Sigmoid colon (tissue), 7 donors: ENCODE results near the gene ATP10B. TPM values are rescaled to one million over a fixed set of nuclear protein-coding genes. Genes with fewer than 3 reads are reported as not detected.

Source experiments
- DNase-seq: peaks from one replicate; pipeline ENCODE4 v3.0.0-alpha.2; 2019
- H3K27ac ChIP-seq, 4 donors: fragments of 200-600 bp; sonication (generic); one replicate each; pipeline ENCODE4 v1.5.1; 2016 to 2019; ENCODE audit warnings: mild to moderate bottlenecking in 1 of 4
- H3K27me3 ChIP-seq, 3 donors: fragments of 200-600 bp; sonication (generic); one replicate each; pipeline ENCODE4 v1.5.1; 2019; ENCODE audit warnings: mild to moderate bottlenecking in 1 of 3
- H3K36me3 ChIP-seq, 4 donors: fragments of 200-600 bp; sonication (generic); one replicate each; pipeline ENCODE4 v1.5.1; 2016 to 2019
- H3K4me1 ChIP-seq, 4 donors: fragments of 200-600 bp; sonication (generic); one replicate each; pipeline ENCODE4 v1.5.1; 2017 to 2019
- H3K4me3 ChIP-seq, 4 donors: fragments of 200-600 bp; sonication (generic); one replicate each; pipeline ENCODE4 v1.5.1; 2017 to 2019; ENCODE audit warnings: mild to moderate bottlenecking in 2 of 4, moderate library complexity in 1 of 4
- H3K9me3 ChIP-seq, 4 donors: fragments of 200-600 bp in 3 of 4; sonication (generic) in 3 of 4; one replicate each; pipeline versions ENCODE4 v1.5.1 to v1.6.1; 2013 to 2019
- CTCF ChIP-seq, 4 experiments: fragments of 450-650 bp in 3 of 4; fragments of 200-600 bp in 1 of 4; IDR thresholded peaks; one replicate each; pipeline ENCODE4 v1.5.1; 2016 to 2019; ENCODE audit warnings: antibody characterized with exemption in 4 of 4, mild to moderate bottlenecking in 3 of 4, moderate library complexity in 2 of 4
- EP300 ChIP-seq, 4 donors: sonication (generic); formaldehyde crosslinking; IDR thresholded peaks; one replicate each; pipeline ENCODE4 v1.6.1; 2017; ENCODE audit warnings: antibody characterized with exemption in 4 of 4
- POLR2A ChIP-seq, 2 donors: fragments of 450-650 bp; IDR thresholded peaks; one replicate each; pipeline ENCODE4 v1.6.1; 2016; ENCODE audit warnings: antibody characterized with exemption in 2 of 2, mild to moderate bottlenecking in 2 of 2, moderate library complexity in 2 of 2
- POLR2AphosphoS5 ChIP-seq, 4 donors: sonication (generic); formaldehyde crosslinking; IDR thresholded peaks; one replicate each; pipeline ENCODE4 v1.6.1; 2017; ENCODE audit warnings: antibody characterized with exemption in 4 of 4
- WGBS, 2 donors: extraction: QIAGEN DNeasy Blood & Tissue Kit; methylation state at CpG; one replicate each; pipeline ENCODE4 v1.1.7; 2013; 5-methylcytosine and 5-hydroxymethylcytosine counted together
- intact Hi-C: fragments of 100-400 bp; cut with DNase I; formaldehyde crosslinking; loops from one replicate; pipeline ENCODE4 v1.15.1; 2023
- polyA plus RNA-seq, 3 donors: library from polyadenylated mRNA; stranded (reverse); fragments of 200-250 nt; gene quantifications; one replicate each; pipeline ENCODE4 v1.2.3, GENCODE V29; 2013
- total RNA-seq, 4 donors: library from RNA; depleted of rRNA; stranded (reverse); fragments of >200 nt; gene quantifications; one replicate each; pipeline ENCODE4 v1.1.0, GENCODE V29; 2016
- donor health status: healthy with polysubstance abuse.
- donor health status: Bipolar disorder and iron deficiency.
- donor health status: healthy.

ATP10B gene
- total and polyA plus RNA-seq, 7 donors: 0.16 to 57.7 (median 1.4) TPM

- Histone ChIP-seq H3K36me3 (no peaks in the 10 kb centered on the region), H3K27me3 (no peaks in the 10 kb centered on the region), H3K27ac (no peak overlapping the region), H3K9me3 (no peaks in the 10 kb centered on the region), H3K4me3 (no peak overlapping the region), H3K4me1 (no peaks in the 10 kb centered on the region)
- intact Hi-C loops: no loop called here
- no peak for DNase-seq
- TF ChIP-seq CTCF (IDR thresholded peaks at IDR 0.05): no peak
- no peak for TF ChIP-seq POLR2AphosphoS5 (IDR thresholded peaks at IDR 0.05)
- TF ChIP-seq POLR2A (IDR thresholded peaks at IDR 0.05): no peak
- no peak for TF ChIP-seq EP300 (IDR thresholded peaks at IDR 0.05)
- 25 to 69% methylated on average over 4 of the region's 4 CpGs for WGBS, 2 donors
Measured at GRCh38 chr5:160637357-160638090, 214.5 kb downstream of the ATP10B start.

- no peaks in the 10 kb centered on the region for H3K9me3 ChIP-seq
- DNase-seq: no peak
- no peaks in the 10 kb centered on the region for H3K36me3 ChIP-seq
- TF ChIP-seq EP300 (IDR thresholded peaks at IDR 0.05) (no peak), POLR2AphosphoS5 (IDR thresholded peaks at IDR 0.05) (no peak), POLR2A (IDR thresholded peaks at IDR 0.05) (no peak), CTCF (IDR thresholded peaks at IDR 0.05) (no peak)
- H3K27me3 ChIP-seq: no peaks in the 10 kb centered on the region
- intact Hi-C loops: no loop called here
- H3K4me1 ChIP-seq: no peaks in the 10 kb centered on the region
- WGBS, 2 donors: 66 to 82% methylated on average over 4 of the region's 4 CpGs
- no peak overlapping the region for H3K4me3 ChIP-seq
- H3K27ac ChIP-seq: no peak overlapping the region
Measured at GRCh38 chr5:160635663-160636062, 216.3 kb downstream of the ATP10B start.

- no peak for TF ChIP-seq POLR2AphosphoS5 (IDR thresholded peaks at IDR 0.05)
- peak in 1 of 2 donors; percentile 13 for TF ChIP-seq POLR2A (IDR thresholded peaks at IDR 0.05)
- no peak for DNase-seq
- Histone ChIP-seq H3K9me3 (no peaks in the 10 kb centered on the region), H3K27ac (no peak overlapping the region), H3K4me1 (no peaks in the 10 kb centered on the region), H3K27me3 (no peaks in the 10 kb centered on the region), H3K4me3 (no peak overlapping the region), H3K36me3 (no peaks in the 10 kb centered on the region)
- WGBS, 2 donors: 11 to 51% methylated on average over 4 of the region's 4 CpGs
- intact Hi-C loops: no loop called here
Measured at GRCh38 chr5:160635046-160635445, 217.0 kb downstream of the ATP10B start.

- H3K4me3 ChIP-seq: no peak overlapping the region
- 8 to 43% methylated on average over 2 of the region's 2 CpGs for WGBS, 2 donors
- no peaks in the 10 kb centered on the region for H3K27me3 ChIP-seq
- intact Hi-C loops: no loop called here
- H3K9me3 ChIP-seq: no peaks in the 10 kb centered on the region
- no peak overlapping the region for H3K27ac ChIP-seq
- H3K36me3 ChIP-seq: no peaks in the 10 kb centered on the region
- DNase-seq: no peak
- TF ChIP-seq EP300 (IDR thresholded peaks at IDR 0.05) (no peak), POLR2A (IDR thresholded peaks at IDR 0.05) (no peak), CTCF (IDR thresholded peaks at IDR 0.05) (no peak), POLR2AphosphoS5 (IDR thresholded peaks at IDR 0.05) (no peak)
- H3K4me1 ChIP-seq: no peaks in the 10 kb centered on the region
Measured at GRCh38 chr5:160629003-160629402, 223.0 kb downstream of the ATP10B start.

- TF ChIP-seq CTCF (IDR thresholded peaks at IDR 0.05) (no peak), EP300 (IDR thresholded peaks at IDR 0.05) (no peak), POLR2A (IDR thresholded peaks at IDR 0.05) (no peak), POLR2AphosphoS5 (IDR thresholded peaks at IDR 0.05) (no peak)
- 15 to 75% methylated on average over 1 of the region's 1 CpG for WGBS, 2 donors
Measured at GRCh38 chr5:160628619-160628968, 223.4 kb downstream of the ATP10B start.

More at GRCh38 chr5:160628619-160628968, 223.4 kb downstream of the ATP10B start:
- no peak overlapping the region for H3K27ac ChIP-seq
- no peak for DNase-seq
- no peaks in the 10 kb centered on the region for H3K9me3 ChIP-seq
- H3K36me3 ChIP-seq: no peaks in the 10 kb centered on the region
- H3K4me3 ChIP-seq: no peak overlapping the region
- no peaks in the 10 kb centered on the region for H3K27me3 ChIP-seq
- H3K4me1 ChIP-seq: no peaks in the 10 kb centered on the region
- intact Hi-C loops: no loop called here
